Body of pancreas (tissue), 4 donors: ENCODE results near the gene TIMMDC1. TPM values are rescaled to one million over a fixed set of nuclear protein-coding genes. Genes with fewer than 3 reads are reported as not detected.

Experiments
- ATAC-seq: fragments of 150-250 bp; one replicate; pipeline ENCODE4 v1.9.1; 2016
- DNase-seq, 4 donors: peaks; one replicate each; pipeline ENCODE4 v3.0.0-alpha.2; 2019
- H3K27ac ChIP-seq, 4 donors: fragments of 200-600 bp; sonication (generic); 1 replicate in 3 of 4; 2 replicates in 1 of 4; pipeline versions ENCODE4 v1.5.1 to v1.6.1; 2016 to 2019; ENCODE audit warnings: mild to moderate bottlenecking in 1 of 4, mixed read lengths in 1 of 4, moderate library complexity in 1 of 4
- H3K27me3 ChIP-seq, 2 donors: fragments of 200-600 bp; sonication (generic); one replicate each; pipeline ENCODE4 v1.6.0; 2016; ENCODE audit warnings: mild to moderate bottlenecking in 1 of 2
- H3K36me3 ChIP-seq, 2 donors: fragments of 200-600 bp; sonication (generic); replicated peaks in 1 of 2; 2 replicates each; pipeline ENCODE4 v1.5.1; 2016; ENCODE audit warnings: low read depth in 2 of 2; ENCODE audit not compliant: insufficient read depth in 1 of 2
- H3K4me1 ChIP-seq: fragments of 200-600 bp; sonication (generic); one replicate; pipeline ENCODE4 v1.6.0; 2016
- H3K4me3 ChIP-seq, 2 donors: fragments of 200-600 bp; sonication (generic); 1 replicate in 1 of 2; 2 replicates in 1 of 2; pipeline ENCODE4 v1.5.1; 2016 to 2019
- H3K9me3 ChIP-seq, 3 donors: fragments of 200-600 bp; sonication (generic); 1 replicate in 2 of 3; 2 replicates in 1 of 3; pipeline ENCODE4 v1.5.1; 2016
- POLR2A ChIP-seq, 3 donors: fragments of 450-650 bp; IDR thresholded peaks; one replicate each; pipeline ENCODE4 v1.6.1; 2016; ENCODE audit warnings: antibody characterized with exemption in 3 of 3, mild to moderate bottlenecking in 2 of 3
- WGBS, 2 donors: methylation state at CpG; one replicate each; pipeline ENCODE4 v1.1.5; 2017; 5-methylcytosine and 5-hydroxymethylcytosine counted together
- intact Hi-C: fragments of 100-400 bp; cut with DNase I; formaldehyde crosslinking; loops from one replicate; pipeline ENCODE4 v1.15.1; 2023
- total RNA-seq, 2 donors: library from RNA; depleted of rRNA; stranded (reverse); fragments of >200 nt; gene quantifications; one replicate each; pipeline ENCODE4 v1.1.0, GENCODE V29; 2016
- TF ChIP-seq, protein P1 (sequence below), 7 experiments: fragments of 450-650 bp in 4 of 7; fragments of 200-600 bp in 3 of 7; sonication (generic) in 3 of 7; IDR thresholded peaks; one replicate each; pipeline ENCODE4 v1.5.1; 2016 to 2019; ENCODE audit warnings: antibody characterized with exemption in 7 of 7

TIMMDC1 gene
- total RNA-seq, 2 donors from 2014 or later = 15.6 to 33.0 TPM

DNA sequence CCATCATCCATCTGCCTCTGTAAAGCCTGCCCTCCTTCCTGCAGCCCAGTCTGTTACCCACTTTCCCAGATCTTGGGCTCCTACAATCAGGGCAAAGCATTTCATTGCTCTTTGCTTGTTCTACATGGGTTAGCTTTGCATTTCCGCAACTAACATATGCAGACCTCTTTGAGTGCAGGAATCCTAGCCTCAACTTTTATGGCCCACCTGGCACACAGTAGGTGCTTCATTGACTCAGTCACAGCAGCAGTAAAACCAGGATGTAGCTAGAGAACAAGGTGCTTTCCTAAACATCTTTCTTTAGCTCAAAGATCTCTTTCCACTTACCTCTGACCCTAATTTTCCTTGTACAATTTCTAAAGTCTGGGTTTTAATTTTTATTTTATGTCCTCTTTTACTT, 57.6 kb downstream of the TIMMDC1 start:
- TF ChIP-seq POLR2A (IDR thresholded peaks at IDR 0.05) = no peak
- TF ChIP-seq, protein P1, sequence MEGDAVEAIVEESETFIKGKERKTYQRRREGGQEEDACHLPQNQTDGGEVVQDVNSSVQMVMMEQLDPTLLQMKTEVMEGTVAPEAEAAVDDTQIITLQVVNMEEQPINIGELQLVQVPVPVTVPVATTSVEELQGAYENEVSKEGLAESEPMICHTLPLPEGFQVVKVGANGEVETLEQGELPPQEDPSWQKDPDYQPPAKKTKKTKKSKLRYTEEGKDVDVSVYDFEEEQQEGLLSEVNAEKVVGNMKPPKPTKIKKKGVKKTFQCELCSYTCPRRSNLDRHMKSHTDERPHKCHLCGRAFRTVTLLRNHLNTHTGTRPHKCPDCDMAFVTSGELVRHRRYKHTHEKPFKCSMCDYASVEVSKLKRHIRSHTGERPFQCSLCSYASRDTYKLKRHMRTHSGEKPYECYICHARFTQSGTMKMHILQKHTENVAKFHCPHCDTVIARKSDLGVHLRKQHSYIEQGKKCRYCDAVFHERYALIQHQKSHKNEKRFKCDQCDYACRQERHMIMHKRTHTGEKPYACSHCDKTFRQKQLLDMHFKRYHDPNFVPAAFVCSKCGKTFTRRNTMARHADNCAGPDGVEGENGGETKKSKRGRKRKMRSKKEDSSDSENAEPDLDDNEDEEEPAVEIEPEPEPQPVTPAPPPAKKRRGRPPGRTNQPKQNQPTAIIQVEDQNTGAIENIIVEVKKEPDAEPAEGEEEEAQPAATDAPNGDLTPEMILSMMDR (IDR thresholded peaks at IDR 0.05) = no peak
- DNase-seq (no peak), ATAC-seq (no peak)
- no peak overlapping the region for H3K4me3 ChIP-seq
- no peak overlapping the region for H3K27ac ChIP-seq
- no peaks in the 10 kb centered on the region for H3K27me3 ChIP-seq
- H3K4me1 ChIP-seq = no peaks in the 10 kb centered on the region
- H3K9me3 ChIP-seq = no peaks in the 10 kb centered on the region
- intact Hi-C loops = no loop called here
- H3K36me3 ChIP-seq = no peaks in the 10 kb centered on the region
- WGBS, 2 donors = 90 to 94% methylated on average over 1 of the region's 1 CpG

DNA sequence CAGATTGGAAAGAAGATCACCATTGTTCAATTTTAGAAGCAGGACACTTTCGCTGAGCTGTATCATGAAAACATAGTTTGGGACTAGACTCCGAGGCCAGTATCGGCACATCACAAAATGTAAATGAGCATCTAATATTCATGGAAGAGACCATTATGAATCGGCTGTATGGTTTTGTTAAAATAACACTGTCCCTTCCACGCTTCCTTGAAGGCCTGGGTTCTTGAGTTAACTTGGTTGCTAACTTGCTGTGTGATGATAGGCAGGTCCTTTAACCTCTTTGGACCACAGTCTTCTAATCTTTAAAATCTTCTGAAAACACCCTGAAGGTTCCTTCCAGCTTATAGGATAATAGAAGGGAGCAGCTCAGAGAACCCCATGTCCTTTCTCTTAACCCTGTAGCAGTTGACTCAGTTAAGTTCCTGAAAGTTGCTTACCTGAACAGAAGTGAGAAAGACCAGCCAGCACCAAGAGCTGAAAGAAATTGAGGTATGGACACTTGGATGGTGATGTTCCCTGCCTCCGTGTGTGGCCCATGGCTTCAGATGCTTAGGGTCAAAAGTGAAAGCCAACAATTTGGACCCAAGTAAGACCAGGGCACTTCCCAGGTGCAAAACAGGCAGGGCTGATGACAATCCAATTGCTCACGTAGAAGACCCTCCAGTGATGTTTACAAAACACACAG, 59.0 kb downstream of the TIMMDC1 start:
- intact Hi-C loops = no loop called here
- no peaks in the 10 kb centered on the region for H3K9me3 ChIP-seq
- TF ChIP-seq POLR2A (IDR thresholded peaks at IDR 0.05) = no peak
- TF ChIP-seq, protein P1 (IDR thresholded peaks at IDR 0.05) = no peak
- H3K27me3 ChIP-seq = no peaks in the 10 kb centered on the region
- H3K27ac ChIP-seq = no peak overlapping the region
- no peak overlapping the region for H3K4me3 ChIP-seq
- ATAC-seq (no peak), DNase-seq (no peak)
- H3K4me1 ChIP-seq = no peaks in the 10 kb centered on the region
- no peaks in the 10 kb centered on the region for H3K36me3 ChIP-seq
- 84 to 91% methylated on average over 7 of the region's 7 CpGs for WGBS, 2 donors

DNA sequence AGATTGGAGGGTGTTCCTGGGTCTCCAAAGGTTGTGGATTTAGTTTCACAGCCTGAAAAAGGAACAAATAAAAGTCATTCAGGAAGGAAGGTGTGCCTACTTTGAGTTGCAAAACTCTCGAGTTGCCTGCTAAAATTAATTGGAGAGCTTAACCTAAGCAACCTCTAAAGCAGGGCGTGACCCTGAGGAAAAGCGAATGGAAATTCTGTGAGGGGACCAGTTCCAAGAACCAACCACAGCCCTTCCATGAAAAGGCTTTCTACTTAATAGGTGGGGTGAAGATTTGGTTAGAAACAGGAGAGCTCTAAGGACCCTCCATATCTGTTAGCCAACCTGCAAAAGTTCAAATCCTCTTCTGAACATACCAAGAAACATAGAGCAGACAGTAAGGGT, 59.5 kb downstream of the TIMMDC1 start:
- TF ChIP-seq, protein P1 (IDR thresholded peaks at IDR 0.05) = no peak
- TF ChIP-seq POLR2A (IDR thresholded peaks at IDR 0.05) = no peak
- WGBS, 2 donors = 64 to 72% methylated on average over 3 of the region's 3 CpGs
- H3K27ac ChIP-seq = no peak overlapping the region
- no peaks in the 10 kb centered on the region for H3K4me1 ChIP-seq
- no peak for ATAC-seq
- H3K27me3 ChIP-seq = no peaks in the 10 kb centered on the region
- intact Hi-C loops = no loop called here
- no peak overlapping the region for H3K4me3 ChIP-seq
- no peak for DNase-seq
- no peaks in the 10 kb centered on the region for H3K9me3 ChIP-seq
- H3K36me3 ChIP-seq = no peaks in the 10 kb centered on the region

DNA sequence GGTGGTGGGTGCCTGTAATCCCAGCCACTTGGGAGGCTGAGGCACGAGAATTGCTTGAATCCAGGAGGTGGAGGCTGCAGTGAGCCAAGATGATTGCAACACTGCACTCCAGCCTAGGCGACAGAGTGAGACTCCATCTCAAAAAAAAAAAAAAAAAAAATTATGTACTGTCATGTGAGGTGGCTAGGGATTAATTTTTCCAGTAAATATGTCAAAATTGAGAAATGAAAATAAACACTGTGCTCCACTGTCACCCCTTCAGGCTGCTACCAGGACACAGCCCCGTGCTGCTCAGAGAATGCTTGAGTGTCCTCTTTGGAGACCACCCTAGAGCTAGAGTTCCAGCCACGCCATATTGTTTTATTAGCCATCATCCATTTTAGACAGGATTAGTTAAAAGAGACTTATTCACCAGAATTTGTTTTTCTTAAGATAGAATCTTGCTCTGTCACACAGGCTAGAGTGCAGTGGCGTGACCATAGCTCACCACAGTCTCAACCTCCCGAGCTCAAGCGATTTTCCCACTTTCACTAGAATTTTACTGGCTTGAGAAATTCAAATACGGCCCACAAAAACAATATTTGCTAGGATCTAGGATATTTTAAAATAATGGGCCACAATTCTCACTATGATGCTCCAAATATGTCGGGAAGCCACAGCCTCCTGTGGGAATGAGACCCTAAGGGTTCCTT, 60.4 kb downstream of the TIMMDC1 start:
- no peak for TF ChIP-seq POLR2A (IDR thresholded peaks at IDR 0.05)
- TF ChIP-seq, protein P1 (IDR thresholded peaks at IDR 0.05) = no peak
- ATAC-seq = no peak

More for the DNA sequence above, 60.4 kb downstream of the TIMMDC1 start:
- Histone ChIP-seq H3K4me3 (no peak overlapping the region), H3K27ac (no peak overlapping the region), H3K27me3 (no peaks in the 10 kb centered on the region), H3K36me3 (no peaks in the 10 kb centered on the region), H3K9me3 (no peaks in the 10 kb centered on the region), H3K4me1 (no peaks in the 10 kb centered on the region)
- intact Hi-C loops = no loop called here
- WGBS, 2 donors = 79 to 82% methylated on average over 9 of the region's 9 CpGs
- no peak for DNase-seq
